Endothelial cell of umbilical vein (primary cell): ENCODE results near the gene TARBP2. TPM values are rescaled to one million over a fixed set of nuclear protein-coding genes. Genes with fewer than 3 reads are reported as not detected.
A peak's percentile ranks its signal among the peaks of the same experiment; 100 is the strongest.

Source experiments
- BruUV-seq: library from RNA; stranded (reverse); fragments of 400-500 nt; replicated peaks from 2 replicates; lab custom pipeline; 2021; lab: Mats Ljungman, UMichigan
- CTCF ChIA-PET: fragments of 300-600, 350-600 bp; sonication (Branson Sonifier 250); formaldehyde crosslinking; loops from one replicate; lab custom pipeline; 2021; ENCODE audit warnings: antibody characterized with exemption, inconsistent platforms; lab: Charles Lee
- POLR2A ChIA-PET: fragments of 300-600, 350-600 bp; sonication (Branson Sonifier 250); formaldehyde crosslinking; loops from one replicate; lab custom pipeline; 2021; ENCODE audit warnings: antibody characterized with exemption, inconsistent platforms; lab: Charles Lee
- DNase-seq: peaks from one replicate; pipeline ENCODE4 v3.0.0-alpha.2; 2011; ENCODE audit warnings: low read depth, low spot score
- FAIRE-seq: peaks from 2 replicates; lab custom pipeline; 2011; peaks lifted over from hg19 to GRCh38; lab: Jason Lieb, UNC
- H2AFZ ChIP-seq: 2 replicates; pipeline ENCODE4 v1.6.0; 2012; ENCODE audit warnings: low read depth, low read length, control low read depth, inconsistent platforms
- H3K27ac ChIP-seq: 2 replicates; pipeline ENCODE4 v1.5.1; 2011; ENCODE audit warnings: low read depth, mild to moderate bottlenecking, control low read depth, low read length, moderate library complexity; ENCODE audit not compliant: insufficient read depth
- H3K27me3 ChIP-seq, 2 experiments: 2 replicates each; pipeline versions ENCODE4 v1.6.0 to v1.6.1; 2011; ENCODE audit warnings: low read length in 2 of 2, mixed read lengths in 1 of 2; ENCODE audit not compliant: control insufficient read depth in 2 of 2, insufficient read depth in 2 of 2
- H3K36me3 ChIP-seq, 2 experiments: 2 replicates in 1 of 2; 3 replicates in 1 of 2; pipeline ENCODE4 v1.5.1; 2011; ENCODE audit warnings: low read length in 2 of 2, mild to moderate bottlenecking in 1 of 2, moderate library complexity in 1 of 2; ENCODE audit not compliant: control insufficient read depth in 2 of 2, insufficient read depth in 2 of 2; ENCODE audit errors: extremely low read depth in 1 of 2
- H3K4me1 ChIP-seq: 3 replicates; pipeline ENCODE4 v1.5.1; 2011; ENCODE audit warnings: mild to moderate bottlenecking, low read length; ENCODE audit not compliant: control insufficient read depth, insufficient read depth; ENCODE audit errors: extremely low read depth
- H3K4me2 ChIP-seq: 2 replicates; pipeline ENCODE4 v1.6.1; 2011; ENCODE audit warnings: low read length, control low read depth, mixed read lengths; ENCODE audit not compliant: insufficient read depth
- H3K4me3 ChIP-seq, 3 experiments: fragments of 200-600 bp in 1 of 3; sonication (generic), shearing (Covaris generic) in 1 of 3; replicated peaks in 1 of 3; 2 replicates each; pipeline ENCODE4 v1.5.1; 2011 to 2016; ENCODE audit warnings: control low read depth in 3 of 3, low read length in 3 of 3, mild to moderate bottlenecking in 2 of 3, inconsistent platforms in 1 of 3, low read depth in 1 of 3, moderate library complexity in 1 of 3; ENCODE audit not compliant: insufficient read depth in 1 of 3
- H3K79me2 ChIP-seq: 2 replicates; pipeline ENCODE4 v1.6.0; 2012; ENCODE audit warnings: low read length, inconsistent platforms; ENCODE audit not compliant: control insufficient read depth, insufficient read depth
- H3K9ac ChIP-seq: replicated peaks from 2 replicates; pipeline ENCODE3; 2011; ENCODE audit warnings: low read length, control low read depth; ENCODE audit not compliant: insufficient read depth; ENCODE audit errors: extremely low read depth
- H3K9me1 ChIP-seq: replicated peaks from 3 replicates; pipeline ENCODE4 v1.6.0; 2011; ENCODE audit warnings: mild to moderate bottlenecking, low read length; ENCODE audit not compliant: control insufficient read depth, insufficient read depth; ENCODE audit errors: extremely low read depth
- H3K9me3 ChIP-seq: replicated peaks from 2 replicates; pipeline ENCODE4 v1.5.1; 2012; ENCODE audit warnings: low read length, inconsistent platforms; ENCODE audit not compliant: control insufficient read depth, insufficient read depth
- H4K20me1 ChIP-seq: replicated peaks from 2 replicates; pipeline ENCODE3; 2011; ENCODE audit warnings: mild to moderate bottlenecking, low read length; ENCODE audit not compliant: control insufficient read depth, insufficient read depth; ENCODE audit errors: extremely low read depth
- CTCF ChIP-seq, 2 donors: IDR thresholded peaks; 1 replicate in 1 of 2; 2 replicates in 1 of 2; pipeline ENCODE4 v1.5.1; 2011; ENCODE audit warnings: low read length in 2 of 2, mild to moderate bottlenecking in 2 of 2, moderate library complexity in 2 of 2, control low read depth in 1 of 2, inconsistent platforms in 1 of 2, low read depth in 1 of 2; ENCODE audit not compliant: insufficient read depth in 1 of 2; ENCODE audit errors: extremely low read depth in 1 of 2
- EZH2 ChIP-seq: IDR thresholded peaks from 2 replicates; pipeline ENCODE4 v1.6.1; 2012; ENCODE audit warnings: borderline replicate concordance, low read depth, mild to moderate bottlenecking, moderate library complexity, low read length, inconsistent platforms; ENCODE audit not compliant: severe bottlenecking
- FOS ChIP-seq: IDR thresholded peaks from 2 replicates; pipeline ENCODE4 v1.6.1; 2011; ENCODE audit warnings: mild to moderate bottlenecking, low read length, moderate library complexity, borderline replicate concordance; ENCODE audit not compliant: insufficient read depth
- GATA2 ChIP-seq: IDR thresholded peaks from 2 replicates; pipeline ENCODE4 v1.7.0; 2011; ENCODE audit warnings: low read depth, mild to moderate bottlenecking, moderate library complexity, mixed read lengths, low read length; ENCODE audit not compliant: insufficient read length, insufficient read depth
- JUN ChIP-seq: IDR thresholded peaks from 2 replicates; pipeline ENCODE4 v1.6.1; 2011; ENCODE audit warnings: borderline replicate concordance, low read depth; ENCODE audit not compliant: insufficient read length, insufficient read depth
- MAX ChIP-seq: IDR thresholded peaks from 2 replicates; pipeline ENCODE4 v1.6.1; 2011; ENCODE audit not compliant: insufficient read depth, insufficient read length
- MYC ChIP-seq: IDR thresholded peaks from one replicate; pipeline ENCODE4 v1.6.1; 2011; ENCODE audit warnings: mild to moderate bottlenecking, low read depth, low read length
- POLR2A ChIP-seq: IDR thresholded peaks from 2 replicates; pipeline ENCODE4 v1.6.1; 2012; ENCODE audit warnings: low read depth, mild to moderate bottlenecking, control low read depth, low read length
- POLR2AphosphoS5 ChIP-seq: IDR thresholded peaks from 2 replicates; pipeline ENCODE4 v1.6.1; 2012; ENCODE audit warnings: low read depth, mild to moderate bottlenecking, control low read depth, low read length, moderate library complexity; ENCODE audit not compliant: insufficient read depth
- dilution Hi-C: fragments of 300-500 bp; cut with MboI; formaldehyde crosslinking; loops from one replicate; pipeline ENCODE4 v1.15.0; 2019; ENCODE audit warnings: low sequenced_read_pairs; ENCODE audit not compliant: extremely low pct_ligation_motif_present
- intact Hi-C: fragments of 100-400 bp; cut with micrococcal nuclease; formaldehyde crosslinking; loops from one replicate; pipeline ENCODE4 v1.10.0; 2022
- polyA plus RNA-seq, 4 experiments: library from polyadenylated mRNA; depleted of rRNA in 3 of 4; stranded (reverse) in 3 of 4; unstranded in 1 of 4; fragments of >200 nt; gene quantifications; 2 replicates each; pipeline versions ENCODE4 v1.2.1 to v1.2.3, GENCODE V29; 2011 to 2012; ENCODE audit warnings: missing spikeins in 1 of 4
- total RNA-seq: library from RNA; stranded (reverse); gene quantifications from 2 replicates; pipeline ENCODE4 v1.2.3, GENCODE V29; 2021

The TARBP2 gene
- total and polyA plus RNA-seq, 2 donors (not counting 3 experiments of a cell fraction or from before 2014, with no cell fraction given): 57.2 to 82.8 TPM

GRCh38 chr12:53502983-53503728, 2.1 kb downstream of the TARBP2 start:
- H4K20me1 ChIP-seq: no peaks in the 10 kb centered on the region
- peak overlapping the region; percentile 7 for H3K27ac ChIP-seq
- H3K27me3 ChIP-seq: no peaks in the 10 kb centered on the region
- H3K4me3 ChIP-seq: no peak overlapping the region
- DNase-seq: no peak
- intact Hi-C loops (loop anchor here (5.0 kb wide), 1 partner anchor 281 kb away; no protein-coding TSS in a partner anchor), dilution Hi-C loops (no loop called here)
- POLR2A ChIA-PET: no interaction called here
- TF ChIP-seq GATA2 (no peak), POLR2AphosphoS5 (no peak), EZH2 (no peak), JUN (no peak), FOS (no peak), MYC (no peak), MAX (no peak), CTCF (IDR thresholded peaks at IDR 0.05; ENCODE audit: extremely low read depth in 1 of 2, insufficient read depth in 1 of 2, low read depth in 1 of 2, low read length in 2 of 2) (no peak), POLR2A (no peak)
- no peaks in the 10 kb centered on the region for H3K9me3 ChIP-seq
- CTCF ChIA-PET: interaction anchor here (0.5 to 1.4 kb wide), 4 partner anchors 12 to 178 kb away, joined by 3 to 4 read pairs (median 3); no protein-coding TSS in a partner anchor
- no peak overlapping the region for H3K9ac ChIP-seq
- BruUV-seq: no TSS peak
- peaks cover 0 to 30% of the 10 kb centered on the region in 2 experiments for H3K36me3 ChIP-seq
- peaks cover 30% of the 10 kb centered on the region for H3K4me1 ChIP-seq
- H3K79me2 ChIP-seq: peaks cover 14% of the 10 kb centered on the region
- H3K9me1 ChIP-seq: no peaks in the 10 kb centered on the region
- FAIRE-seq: no peak
- H3K4me2 ChIP-seq: no peak overlapping the region
- H2AFZ ChIP-seq: no peak overlapping the region
